ENCODE measurements around the gene STRBP. TPM values are rescaled to one million over a fixed set of nuclear protein-coding genes. Genes with fewer than 3 reads are reported as not detected.

Gene STRBP
- total and polyA plus RNA-seq, 8 donors, result 16.5 to 40.4 (median 36.8) TPM

GRCh38 chr9:123260340-123260739, 8.0 kb downstream of the STRBP start:
- H3K36me3 ChIP-seq, result no peaks in the 10 kb centered on the region
- H3K27me3 ChIP-seq, result no peaks in the 10 kb centered on the region
- no peaks in the 10 kb centered on the region for H3K9me3 ChIP-seq
- H3K27ac ChIP-seq, result no peak overlapping the region
- TF ChIP-seq CTCF (IDR thresholded peaks at IDR 0.05), result no peak
- intact Hi-C loops (cut with DNase I), result no loop called here
- no peak overlapping the region for H3K4me3 ChIP-seq
- no peak for DNase-seq
- ATAC-seq, result no peak
- no peaks in the 10 kb centered on the region for H3K4me1 ChIP-seq

- H3K4me1 ChIP-seq, result no peaks in the 10 kb centered on the region
- DNase-seq, result no peak
- no peak overlapping the region for H3K4me3 ChIP-seq
- no peak for ATAC-seq
- no peak overlapping the region for H3K27ac ChIP-seq
- TF ChIP-seq CTCF (IDR thresholded peaks at IDR 0.05), result no peak
- no peaks in the 10 kb centered on the region for H3K36me3 ChIP-seq
- intact Hi-C loops (cut with DNase I), result no loop called here
- H3K27me3 ChIP-seq, result no peaks in the 10 kb centered on the region
- H3K9me3 ChIP-seq, result no peaks in the 10 kb centered on the region
Observed at GRCh38 chr9:123257276-123257675, 11.1 kb downstream of the STRBP start.

- intact Hi-C loops (cut with DNase I), result no loop called here
- no peak for DNase-seq
- TF ChIP-seq CTCF (IDR thresholded peaks at IDR 0.05), result no peak
- no peak for ATAC-seq
- Histone ChIP-seq H3K4me1 (no peaks in the 10 kb centered on the region), H3K36me3 (no peaks in the 10 kb centered on the region), H3K9me3 (no peaks in the 10 kb centered on the region), H3K4me3 (no peak overlapping the region), H3K27ac (no peak overlapping the region), H3K27me3 (no peaks in the 10 kb centered on the region)
Observed at GRCh38 chr9:123255718-123256117, 12.7 kb downstream of the STRBP start.

GRCh38 chr9:123253204-123253603, 15.2 kb downstream of the STRBP start:
- Histone ChIP-seq H3K4me3 (no peak overlapping the region), H3K4me1 (no peaks in the 10 kb centered on the region), H3K27ac (no peak overlapping the region), H3K9me3 (no peaks in the 10 kb centered on the region), H3K36me3 (no peaks in the 10 kb centered on the region), H3K27me3 (no peaks in the 10 kb centered on the region)
- TF ChIP-seq CTCF (IDR thresholded peaks at IDR 0.05), result no peak
- DNase-seq (no peak), ATAC-seq (no peak)
- intact Hi-C loops (cut with DNase I), result no loop called here

GRCh38 chr9:123251741-123252140, 16.6 kb downstream of the STRBP start:
- peak; percentile 22 for ATAC-seq

More at GRCh38 chr9:123251741-123252140, 16.6 kb downstream of the STRBP start:
- TF ChIP-seq CTCF (IDR thresholded peaks at IDR 0.05), result no peak
- no peaks in the 10 kb centered on the region for H3K36me3 ChIP-seq
- intact Hi-C loops (cut with DNase I), result no loop called here
- no peak for DNase-seq
- no peak overlapping the region for H3K4me3 ChIP-seq
- H3K27me3 ChIP-seq, result no peaks in the 10 kb centered on the region
- H3K27ac ChIP-seq, result no peak overlapping the region
- H3K9me3 ChIP-seq, result no peaks in the 10 kb centered on the region
- no peaks in the 10 kb centered on the region for H3K4me1 ChIP-seq
